HepG2 (cell line): ENCODE data around the gene MYOT. TPM values are rescaled to one million over a fixed set of nuclear protein-coding genes. Genes with fewer than 3 reads are reported as not detected.

Experiments used
- ATAC-seq: fragments of 200-7000 bp; cut with Tn5 transposase; 3 replicates; pipeline ENCODE4 v1.9.1; 2020; ENCODE audit warnings: mild to moderate bottlenecking, moderate library complexity
- BruUV-seq: library from RNA; stranded (reverse); fragments of 400-500 nt; replicated peaks from 2 replicates; lab custom pipeline; 2021; lab: Mats Ljungman, UMichigan
- CTCF ChIA-PET: fragments of 300-600 bp; formaldehyde crosslinking; extraction: SDS; loops from one replicate; lab custom pipeline; 2021; ENCODE audit warnings: low total read pairs, inconsistent platforms, low intra/inter-chr PET ratio; lab: Yijun Ruan, JAX
- POLR2A ChIA-PET: fragments of 350-600 bp; sonication (Branson Sonifier 250); formaldehyde crosslinking; loops from one replicate; lab custom pipeline; 2020; ENCODE audit warnings: antibody characterized with exemption, inconsistent platforms; lab: Yijun Ruan, JAX
- DNase-seq: peaks from one replicate; pipeline ENCODE4 v3.0.0-alpha.2; 2015; ENCODE audit warnings: low spot score
- FAIRE-seq: peaks from 3 replicates; lab custom pipeline; 2011; peaks lifted over from hg19 to GRCh38; lab: Jason Lieb, UNC
- H2AFZ ChIP-seq: one replicate; pipeline ENCODE4 v1.6.1; 2011; ENCODE audit warnings: low read length, inconsistent platforms
- H3K27ac ChIP-seq: fragments of 300-600 bp; 3 replicates; pipeline ENCODE4 v1.8.0; 2011; ENCODE audit warnings: mixed run types, mild to moderate bottlenecking, mixed read lengths, low read length, inconsistent platforms; ENCODE audit not compliant: insufficient read depth; ENCODE audit errors: extremely low read length
- H3K27me3 ChIP-seq, 2 experiments: fragments of 200-600 bp in 1 of 2; 2 replicates in 1 of 2; 3 replicates in 1 of 2; pipeline versions ENCODE4 v1.6.0 to v1.8.0; 2011; ENCODE audit warnings: low read length in 2 of 2, mild to moderate bottlenecking in 2 of 2, moderate library complexity in 2 of 2, inconsistent platforms in 1 of 2; ENCODE audit not compliant: insufficient read depth in 2 of 2, control insufficient read depth in 1 of 2
- H3K36me3 ChIP-seq, 2 experiments: fragments of 200-600 bp in 1 of 2; replicated peaks in 1 of 2; 2 replicates in 1 of 2; 3 replicates in 1 of 2; pipeline versions ENCODE4 v1.5.1 to v1.8.0; 2011; ENCODE audit warnings: low read length in 2 of 2, inconsistent platforms in 1 of 2; ENCODE audit not compliant: insufficient read depth in 2 of 2, control insufficient read depth in 1 of 2
- H3K4me1 ChIP-seq: 2 replicates; pipeline ENCODE4 v1.5.1; 2012; ENCODE audit warnings: low read length, inconsistent platforms; ENCODE audit not compliant: insufficient read depth
- H3K4me2 ChIP-seq: 2 replicates; pipeline ENCODE4 v1.6.0; 2011; ENCODE audit warnings: low read depth, low read length, inconsistent platforms
- H3K4me3 ChIP-seq, 3 experiments: fragments of 200-600 bp in 1 of 3; sonication (generic), shearing (Covaris generic) in 1 of 3; replicated peaks in 1 of 3; 2 replicates each; pipeline ENCODE4 v1.5.1; 2011 to 2016; ENCODE audit warnings: low read length in 3 of 3, inconsistent platforms in 2 of 3, low read depth in 2 of 3, mild to moderate bottlenecking in 2 of 3, control low read depth in 1 of 3, mixed read lengths in 1 of 3; ENCODE audit not compliant: insufficient read depth in 1 of 3
- H3K79me2 ChIP-seq: one replicate; pipeline ENCODE4 v1.6.1; 2011; ENCODE audit warnings: low read length, inconsistent platforms; ENCODE audit not compliant: insufficient read depth
- H3K9ac ChIP-seq: 2 replicates; pipeline ENCODE4 v1.6.0; 2011; ENCODE audit warnings: mild to moderate bottlenecking, low read depth, low read length, inconsistent platforms; ENCODE audit not compliant: insufficient read depth
- H3K9me3 ChIP-seq: 2 replicates; pipeline ENCODE4 v1.5.1; 2012; ENCODE audit warnings: mild to moderate bottlenecking, low read length
- H4K20me1 ChIP-seq: 2 replicates; pipeline ENCODE4 v1.6.0; 2011; ENCODE audit warnings: inconsistent platforms, mild to moderate bottlenecking, low read length, moderate library complexity; ENCODE audit not compliant: insufficient read depth
- ARID5B ChIP-seq: IDR thresholded peaks from 2 replicates; pipeline ENCODE4 v1.4.0; 2020; ENCODE audit warnings: mild to moderate bottlenecking, missing genetic modification reagents
- RARA ChIP-seq: IDR thresholded peaks from 2 replicates; pipeline ENCODE4 v1.6.1; 2016; ENCODE audit warnings: missing genetic modification reagents, missing compliant biosample characterization
- TAF1 ChIP-seq: sonication (generic); formaldehyde crosslinking; IDR thresholded peaks from 2 replicates; pipeline ENCODE4 v1.4.0; 2020; ENCODE audit warnings: missing genetic modification reagents
- ZFP36L1 ChIP-seq: sonication (generic); formaldehyde crosslinking; IDR thresholded peaks from 2 replicates; pipeline ENCODE4 v1.8.0; 2022; ENCODE audit warnings: mild to moderate bottlenecking, missing genetic modification reagents, moderate library complexity
- ZFP41 ChIP-seq: sonication (generic); formaldehyde crosslinking; IDR thresholded peaks from 2 replicates; pipeline ENCODE4 v1.4.0; 2020; ENCODE audit warnings: mild to moderate bottlenecking, missing genetic modification reagents, borderline replicate concordance
- ZNF383 ChIP-seq: sonication (generic); formaldehyde crosslinking; IDR thresholded peaks from 2 replicates; pipeline ENCODE4 v1.4.0; 2020; ENCODE audit warnings: missing genetic modification reagents, mild to moderate bottlenecking, borderline replicate concordance
- ZNF772 ChIP-seq: sonication (generic); formaldehyde crosslinking; IDR thresholded peaks from 2 replicates; pipeline ENCODE4 v1.5.0; 2020; ENCODE audit warnings: mild to moderate bottlenecking, missing genetic modification reagents
- ZNF883 ChIP-seq: sonication (generic); formaldehyde crosslinking; IDR thresholded peaks from 2 replicates; pipeline ENCODE4 v1.5.1; 2020; ENCODE audit warnings: mild to moderate bottlenecking, missing genetic modification reagents; ENCODE audit errors: not compliant biosample characterization
- ZSCAN25 ChIP-seq: sonication (generic); formaldehyde crosslinking; IDR thresholded peaks from 2 replicates; pipeline ENCODE4 v1.8.0; 2022; ENCODE audit warnings: mild to moderate bottlenecking, missing genetic modification reagents
- WGBS: methylation state at CpG from one replicate; pipeline ENCODE4 v1.1.6; 2017; ENCODE audit warnings: low lambda C conversion rate; 5-methylcytosine and 5-hydroxymethylcytosine counted together
- in situ Hi-C: cut with HindIII; loops from 2 replicates; pipeline ENCODE4 v1.10.0; 2017; ENCODE audit warnings: low pct_unique_long_range_greater_than_20kb; ENCODE audit not compliant: extremely low pct_ligation_motif_present
- intact Hi-C: fragments of 100-400 bp; cut with micrococcal nuclease; formaldehyde crosslinking; loops from one replicate; pipeline ENCODE4 v1.10.0; 2022; ENCODE audit not compliant: unreplicated experiment
- polyA plus RNA-seq, 8 experiments: library from polyadenylated mRNA; depleted of rRNA in 3 of 8; stranded (reverse) in 7 of 8; unstranded in 1 of 8; fragments of >200 nt; fragmentation: Illumina TruSeq in 4 of 8; extraction: Trizol in 4 of 8; gene quantifications; 2 replicates each; pipeline versions ENCODE4 v1.2.1 to v1.2.3, GENCODE V29; 2011 to 2016; ENCODE audit warnings: low read depth in 4 of 8, missing spikeins in 1 of 8, mixed read lengths in 1 of 8; ENCODE audit not compliant: insufficient read depth in 1 of 8
- total RNA-seq, 5 experiments: library from RNA; depleted of rRNA; stranded (reverse); fragments of >200 nt; fragmentation: Illumina TruSeq; extraction: Trizol; gene quantifications; 2 replicates each; pipeline ENCODE4 v1.2.3, GENCODE V29; 2016; ENCODE audit warnings: low read depth in 1 of 5
- TF ChIP-seq, protein P1 (sequence below): sonication (generic); formaldehyde crosslinking; IDR thresholded peaks from 2 replicates; pipeline ENCODE4 v1.4.0; 2020; ENCODE audit warnings: missing genetic modification reagents, borderline replicate concordance
- TF ChIP-seq, protein P2 (sequence below): sonication (generic); formaldehyde crosslinking; IDR thresholded peaks from 2 replicates; pipeline ENCODE4 v1.8.0; 2022; ENCODE audit warnings: missing genetic modification reagents, mild to moderate bottlenecking, moderate library complexity, borderline replicate concordance

MYOT gene
- total and polyA plus RNA-seq, 2 of the 13 experiments (the other 11 are each of a cell fraction or from before 2014, with no cell fraction given) = not detected

DNA sequence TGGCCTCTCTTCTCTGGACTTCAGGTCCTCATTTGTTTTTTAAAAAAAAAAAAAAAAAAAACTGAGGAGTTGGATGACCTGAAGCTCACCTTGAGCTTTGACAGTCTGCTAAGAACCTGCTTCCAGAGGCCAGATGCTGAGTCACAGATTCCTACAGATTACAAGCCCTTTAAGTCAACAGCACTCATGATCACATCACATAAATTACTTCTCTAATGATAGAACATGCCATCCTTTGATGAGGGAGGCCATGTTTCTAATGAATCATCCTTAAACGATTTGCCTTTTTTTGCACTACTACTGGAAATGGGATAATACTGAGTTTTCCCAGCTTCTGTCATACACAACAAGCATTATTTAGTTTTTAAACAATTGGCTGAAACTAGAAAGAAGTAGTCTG lies 34.2 kb upstream of the MYOT start (continued):
- TF ChIP-seq ARID5B (CRISPR knock-in tag) (no peak), ZNF883 (CRISPR knock-in tag) (no peak)
- TF ChIP-seq, all 625 proteins: peak for 3

- 23% methylated on average over 4 of the region's 4 CpGs for WGBS
- BruUV-seq = no TSS peak
- in situ Hi-C loops = no loop called here
- TF ChIP-seq ZSCAN25 (CRISPR knock-in tag) (no peak), ZFP36L1 (no peak), TAF1 (no peak), ZNF383 (no peak), ZFP41 (CRISPR knock-in tag) (no peak), ZNF772 (no peak), RARA (CRISPR knock-in tag) (no peak)
- TF ChIP-seq, protein P1, sequence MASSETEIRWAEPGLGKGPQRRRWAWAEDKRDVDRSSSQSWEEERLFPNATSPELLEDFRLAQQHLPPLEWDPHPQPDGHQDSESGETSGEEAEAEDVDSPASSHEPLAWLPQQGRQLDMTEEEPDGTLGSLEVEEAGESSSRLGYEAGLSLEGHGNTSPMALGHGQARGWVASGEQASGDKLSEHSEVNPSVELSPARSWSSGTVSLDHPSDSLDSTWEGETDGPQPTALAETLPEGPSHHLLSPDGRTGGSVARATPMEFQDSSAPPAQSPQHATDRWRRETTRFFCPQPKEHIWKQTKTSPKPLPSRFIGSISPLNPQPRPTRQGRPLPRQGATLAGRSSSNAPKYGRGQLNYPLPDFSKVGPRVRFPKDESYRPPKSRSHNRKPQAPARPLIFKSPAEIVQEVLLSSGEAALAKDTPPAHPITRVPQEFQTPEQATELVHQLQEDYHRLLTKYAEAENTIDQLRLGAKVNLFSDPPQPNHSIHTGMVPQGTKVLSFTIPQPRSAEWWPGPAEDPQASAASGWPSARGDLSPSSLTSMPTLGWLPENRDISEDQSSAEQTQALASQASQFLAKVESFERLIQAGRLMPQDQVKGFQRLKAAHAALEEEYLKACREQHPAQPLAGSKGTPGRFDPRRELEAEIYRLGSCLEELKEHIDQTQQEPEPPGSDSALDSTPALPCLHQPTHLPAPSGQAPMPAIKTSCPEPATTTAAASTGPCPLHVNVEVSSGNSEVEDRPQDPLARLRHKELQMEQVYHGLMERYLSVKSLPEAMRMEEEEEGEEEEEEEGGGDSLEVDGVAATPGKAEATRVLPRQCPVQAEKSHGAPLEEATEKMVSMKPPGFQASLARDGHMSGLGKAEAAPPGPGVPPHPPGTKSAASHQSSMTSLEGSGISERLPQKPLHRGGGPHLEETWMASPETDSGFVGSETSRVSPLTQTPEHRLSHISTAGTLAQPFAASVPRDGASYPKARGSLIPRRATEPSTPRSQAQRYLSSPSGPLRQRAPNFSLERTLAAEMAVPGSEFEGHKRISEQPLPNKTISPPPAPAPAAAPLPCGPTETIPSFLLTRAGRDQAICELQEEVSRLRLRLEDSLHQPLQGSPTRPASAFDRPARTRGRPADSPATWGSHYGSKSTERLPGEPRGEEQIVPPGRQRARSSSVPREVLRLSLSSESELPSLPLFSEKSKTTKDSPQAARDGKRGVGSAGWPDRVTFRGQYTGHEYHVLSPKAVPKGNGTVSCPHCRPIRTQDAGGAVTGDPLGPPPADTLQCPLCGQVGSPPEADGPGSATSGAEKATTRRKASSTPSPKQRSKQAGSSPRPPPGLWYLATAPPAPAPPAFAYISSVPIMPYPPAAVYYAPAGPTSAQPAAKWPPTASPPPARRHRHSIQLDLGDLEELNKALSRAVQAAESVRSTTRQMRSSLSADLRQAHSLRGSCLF (CRISPR knock-in tag) = no peak
- TF ChIP-seq, protein P2, sequence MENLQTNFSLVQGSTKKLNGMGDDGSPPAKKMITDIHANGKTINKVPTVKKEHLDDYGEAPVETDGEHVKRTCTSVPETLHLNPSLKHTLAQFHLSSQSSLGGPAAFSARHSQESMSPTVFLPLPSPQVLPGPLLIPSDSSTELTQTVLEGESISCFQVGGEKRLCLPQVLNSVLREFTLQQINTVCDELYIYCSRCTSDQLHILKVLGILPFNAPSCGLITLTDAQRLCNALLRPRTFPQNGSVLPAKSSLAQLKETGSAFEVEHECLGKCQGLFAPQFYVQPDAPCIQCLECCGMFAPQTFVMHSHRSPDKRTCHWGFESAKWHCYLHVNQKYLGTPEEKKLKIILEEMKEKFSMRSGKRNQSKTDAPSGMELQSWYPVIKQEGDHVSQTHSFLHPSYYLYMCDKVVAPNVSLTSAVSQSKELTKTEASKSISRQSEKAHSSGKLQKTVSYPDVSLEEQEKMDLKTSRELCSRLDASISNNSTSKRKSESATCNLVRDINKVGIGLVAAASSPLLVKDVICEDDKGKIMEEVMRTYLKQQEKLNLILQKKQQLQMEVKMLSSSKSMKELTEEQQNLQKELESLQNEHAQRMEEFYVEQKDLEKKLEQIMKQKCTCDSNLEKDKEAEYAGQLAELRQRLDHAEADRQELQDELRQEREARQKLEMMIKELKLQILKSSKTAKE = no peak
Observed at GRCh38 chr5:137834498-137835049, 33.1 kb upstream of the MYOT start.

More at GRCh38 chr5:137834498-137835049, 33.1 kb upstream of the MYOT start:
- ChIA-PET CTCF (no interaction called here), POLR2A (no interaction called here)
- H3K36me3 ChIP-seq = no peaks in the 10 kb centered on the region
- H3K9me3 ChIP-seq = no peaks in the 10 kb centered on the region
- H3K4me2 ChIP-seq = no peak overlapping the region
- DNase-seq = no peak
- intact Hi-C loops = no loop called here
- H3K4me1 ChIP-seq = no peaks in the 10 kb centered on the region
- H4K20me1 ChIP-seq = no peaks in the 10 kb centered on the region
- no peak overlapping the region for H3K9ac ChIP-seq
- H3K27ac ChIP-seq = no peak overlapping the region
- no peaks in the 10 kb centered on the region for H3K27me3 ChIP-seq
- ATAC-seq = no peak
- FAIRE-seq = no peak
- H3K4me3 ChIP-seq = no peak overlapping the region
- H2AFZ ChIP-seq = no peak overlapping the region
- no peaks in the 10 kb centered on the region for H3K79me2 ChIP-seq
